ENCODE measurements around the gene UPK1A.
"Not testable (repeated sequence)": the region's sequence is repeated elsewhere in the genome, so short reads cannot be mapped to it uniquely, and the experiment has no call there.

UPK1A gene

DNA sequence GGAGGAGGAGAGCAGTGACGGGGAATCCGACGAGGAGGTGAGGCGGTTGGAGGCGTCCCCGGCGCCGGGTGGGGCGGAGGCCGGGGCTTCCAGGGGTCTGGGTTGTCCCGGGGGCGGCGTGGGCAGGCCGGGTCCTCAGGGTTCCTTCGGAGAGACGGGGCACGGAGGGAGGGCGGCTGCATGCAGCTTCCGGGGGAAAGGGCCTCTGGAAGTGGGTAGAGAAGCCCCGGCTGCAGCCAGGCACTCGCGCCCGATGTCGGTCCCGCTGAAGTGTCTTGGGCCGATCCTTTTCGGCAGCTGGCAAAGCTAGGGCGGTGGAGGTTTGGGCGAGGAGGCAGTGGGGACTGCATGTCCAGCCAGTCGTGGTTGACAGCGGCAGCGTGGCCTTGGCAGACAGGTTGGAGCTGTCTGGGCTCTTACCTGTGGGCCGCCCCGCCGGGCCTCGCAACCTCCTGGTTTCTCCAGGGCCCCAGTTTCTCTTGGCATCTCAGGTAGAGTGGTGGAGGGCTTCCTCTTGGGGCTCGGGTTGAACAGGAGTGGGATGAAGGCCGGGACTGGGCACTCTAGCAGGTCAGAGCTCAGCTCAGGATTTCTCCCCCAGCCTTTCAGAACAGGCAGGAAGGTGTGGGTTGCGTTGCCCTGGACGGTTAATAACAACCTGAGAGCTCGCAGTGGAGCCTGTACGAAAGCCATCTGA, 52.2 kb downstream of the UPK1A start:
- peak; percentile 30 for DNase-seq

DNA sequence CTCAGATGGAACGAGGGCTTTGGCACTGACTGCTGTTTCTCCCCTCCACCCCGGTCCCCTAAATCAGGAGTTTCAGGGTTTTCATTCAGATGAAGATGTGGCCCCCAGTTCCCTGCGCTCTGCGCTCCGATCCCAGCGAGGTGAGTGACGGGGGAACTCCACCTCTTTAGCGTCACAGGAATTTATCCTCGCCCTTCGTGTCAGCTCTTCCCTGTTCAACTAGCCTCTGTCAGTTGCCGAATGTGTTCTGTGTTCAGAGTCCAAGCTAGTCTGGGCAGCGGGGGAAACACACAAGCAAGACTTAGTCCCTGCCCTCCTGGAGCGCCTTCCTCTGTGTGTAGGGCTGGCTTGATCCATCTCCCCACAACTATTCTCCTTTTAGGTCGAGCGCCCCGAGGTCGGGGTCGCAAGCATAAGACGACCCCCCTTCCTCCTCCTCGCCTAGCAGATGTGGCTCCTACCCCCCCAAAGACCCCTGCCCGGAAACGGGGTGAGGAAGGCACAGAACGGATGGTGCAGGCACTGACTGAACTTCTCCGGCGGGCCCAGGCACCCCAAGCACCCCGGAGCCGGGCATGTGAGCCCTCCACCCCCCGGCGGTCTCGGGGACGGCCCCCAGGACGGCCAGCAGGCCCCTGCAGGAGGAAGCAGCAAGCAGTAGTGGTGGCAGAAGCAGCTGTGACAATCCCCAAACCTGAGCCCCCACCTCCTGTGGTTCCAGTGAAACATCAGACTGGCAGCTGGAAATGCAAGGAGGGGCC, 53.3 kb downstream of the UPK1A start:
- no peak for DNase-seq

DNA sequence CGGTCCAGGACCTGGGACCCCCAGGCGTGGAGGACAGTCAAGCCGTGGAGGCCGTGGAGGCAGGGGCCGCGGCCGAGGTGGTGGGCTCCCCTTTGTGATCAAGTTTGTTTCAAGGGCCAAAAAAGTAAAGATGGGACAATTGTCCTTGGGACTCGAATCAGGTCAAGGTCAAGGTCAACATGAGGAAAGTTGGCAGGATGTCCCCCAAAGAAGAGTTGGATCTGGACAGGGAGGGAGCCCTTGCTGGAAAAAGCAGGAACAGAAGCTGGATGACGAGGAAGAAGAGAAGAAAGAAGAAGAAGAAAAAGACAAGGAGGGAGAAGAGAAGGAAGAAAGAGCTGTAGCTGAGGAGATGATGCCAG, 53.8 kb downstream of the UPK1A start:
- DNase-seq = no peak

DNA sequence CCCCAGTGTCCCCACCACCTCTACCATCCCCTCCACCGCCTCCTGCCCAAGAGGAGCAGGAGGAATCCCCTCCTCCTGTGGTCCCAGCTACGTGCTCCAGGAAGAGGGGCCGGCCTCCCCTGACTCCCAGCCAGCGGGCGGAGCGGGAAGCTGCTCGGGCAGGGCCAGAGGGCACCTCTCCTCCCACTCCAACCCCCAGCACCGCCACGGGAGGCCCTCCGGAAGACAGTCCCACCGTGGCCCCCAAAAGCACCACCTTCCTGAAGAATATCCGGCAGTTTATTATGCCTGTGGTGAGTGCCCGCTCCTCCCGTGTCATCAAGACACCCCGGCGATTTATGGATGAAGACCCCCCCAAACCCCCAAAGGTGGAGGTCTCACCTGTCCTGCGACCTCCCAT, 54.3 kb downstream of the UPK1A start:
- no peak for DNase-seq

DNA sequence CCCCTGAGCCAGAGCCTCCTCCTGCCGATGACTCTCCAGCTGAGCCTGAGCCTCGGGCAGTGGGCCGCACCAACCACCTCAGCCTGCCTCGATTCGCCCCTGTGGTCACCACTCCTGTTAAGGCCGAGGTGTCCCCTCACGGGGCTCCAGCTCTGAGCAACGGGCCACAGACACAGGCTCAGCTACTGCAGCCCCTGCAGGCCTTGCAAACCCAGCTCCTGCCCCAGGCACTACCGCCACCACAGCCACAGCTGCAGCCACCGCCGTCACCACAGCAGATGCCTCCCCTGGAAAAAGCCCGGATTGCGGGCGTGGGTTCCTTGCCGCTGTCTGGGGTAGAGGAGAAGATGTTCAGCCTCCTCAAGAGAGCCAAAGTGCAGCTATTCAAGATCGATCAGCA, 55.1 kb downstream of the UPK1A start:
- no peak for DNase-seq

DNA sequence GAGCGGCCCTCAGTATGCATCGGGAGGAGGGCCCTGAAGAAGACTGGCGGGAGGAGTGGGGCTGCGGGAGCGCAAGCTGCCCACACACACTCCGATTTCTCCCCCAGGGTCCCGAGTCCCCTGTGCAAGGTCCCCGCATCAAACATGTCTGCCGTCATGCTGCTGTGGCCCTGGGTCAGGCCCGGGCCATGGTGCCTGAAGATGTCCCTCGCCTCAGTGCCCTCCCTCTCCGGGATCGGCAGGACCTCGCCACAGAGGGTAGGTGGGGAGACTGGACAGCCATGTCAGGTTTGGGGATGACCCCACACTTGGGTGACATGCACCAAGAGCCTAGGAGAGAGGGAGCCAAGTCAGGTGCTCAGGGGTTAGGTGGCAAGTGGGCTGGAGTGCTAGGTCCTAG, 56.1 kb downstream of the UPK1A start:
- DNase-seq = no peak

DNA sequence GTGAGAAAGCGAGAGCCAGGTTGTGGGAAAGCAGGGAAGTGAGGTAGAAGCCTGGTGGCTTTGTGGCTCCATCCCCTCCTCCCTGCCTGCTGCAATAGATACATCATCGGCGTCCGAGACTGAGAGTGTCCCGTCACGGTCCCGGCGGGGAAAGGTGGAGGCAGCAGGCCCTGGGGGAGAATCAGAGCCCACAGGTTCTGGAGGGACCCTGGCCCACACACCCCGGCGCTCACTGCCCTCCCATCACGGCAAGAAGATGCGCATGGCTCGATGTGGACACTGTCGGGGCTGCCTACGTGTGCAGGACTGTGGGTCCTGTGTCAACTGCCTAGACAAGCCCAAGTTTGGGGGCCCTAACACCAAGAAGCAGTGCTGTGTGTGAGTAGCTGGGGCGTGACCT, 56.6 kb downstream of the UPK1A start:
- DNase-seq = no peak

DNA sequence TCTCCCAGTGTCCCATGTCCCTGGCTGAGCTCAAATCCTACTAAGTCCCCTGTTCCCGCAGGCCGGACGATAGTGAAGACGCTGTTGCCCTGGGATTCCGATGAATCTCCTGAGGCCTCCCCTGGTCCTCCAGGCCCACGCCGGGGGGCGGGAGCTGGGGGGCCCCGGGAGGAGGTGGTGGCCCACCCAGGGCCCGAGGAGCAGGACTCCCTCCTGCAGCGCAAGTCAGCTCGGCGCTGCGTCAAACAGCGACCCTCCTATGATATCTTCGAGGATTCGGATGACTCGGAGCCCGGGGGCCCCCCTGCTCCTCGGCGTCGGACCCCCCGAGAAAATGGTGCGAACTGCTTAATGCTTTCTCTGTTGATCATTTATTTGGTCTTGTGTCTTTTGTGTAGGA, 57.4 kb downstream of the UPK1A start:
- no peak for DNase-seq

DNA sequence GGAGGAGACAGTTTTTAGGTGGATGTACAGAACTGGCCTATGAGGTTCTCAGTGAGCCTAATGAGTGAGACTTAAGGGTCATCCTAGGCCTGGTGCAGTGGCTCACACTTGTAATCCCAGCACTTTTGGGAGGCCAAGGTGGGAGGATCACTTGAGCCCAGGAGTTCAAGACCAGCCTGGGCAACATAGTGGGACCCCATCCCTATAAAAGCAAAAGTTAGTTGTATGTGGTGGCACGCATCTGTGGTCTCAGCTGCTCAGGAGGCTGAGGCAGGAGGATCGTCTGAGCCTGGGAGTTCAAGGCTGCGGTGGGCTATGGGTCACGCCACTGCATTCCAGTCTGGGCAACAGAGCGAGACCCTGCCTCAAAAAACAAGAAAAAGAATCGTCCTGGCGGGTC, 57.8 kb downstream of the UPK1A start:
- not testable (repeated sequence) for DNase-seq

DNA sequence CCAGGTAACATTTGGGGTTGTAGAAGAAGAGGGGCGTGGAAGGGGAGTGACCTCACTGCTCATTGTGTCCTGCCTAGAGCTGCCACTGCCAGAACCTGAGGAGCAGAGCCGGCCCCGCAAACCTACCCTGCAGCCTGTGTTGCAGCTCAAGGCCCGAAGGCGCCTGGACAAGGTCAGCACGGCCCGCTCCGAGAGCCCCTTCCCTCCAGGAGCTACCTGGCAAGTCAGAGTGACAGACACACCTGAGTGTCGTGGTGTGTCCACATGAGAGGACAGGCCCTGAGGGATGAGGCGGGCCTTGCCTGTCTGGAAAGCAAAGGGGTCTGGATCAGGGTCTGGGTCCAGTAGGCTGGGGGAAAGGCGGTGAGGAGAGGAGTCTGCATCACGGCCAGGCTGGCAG, 58.2 kb downstream of the UPK1A start:
- no peak for DNase-seq

DNA sequence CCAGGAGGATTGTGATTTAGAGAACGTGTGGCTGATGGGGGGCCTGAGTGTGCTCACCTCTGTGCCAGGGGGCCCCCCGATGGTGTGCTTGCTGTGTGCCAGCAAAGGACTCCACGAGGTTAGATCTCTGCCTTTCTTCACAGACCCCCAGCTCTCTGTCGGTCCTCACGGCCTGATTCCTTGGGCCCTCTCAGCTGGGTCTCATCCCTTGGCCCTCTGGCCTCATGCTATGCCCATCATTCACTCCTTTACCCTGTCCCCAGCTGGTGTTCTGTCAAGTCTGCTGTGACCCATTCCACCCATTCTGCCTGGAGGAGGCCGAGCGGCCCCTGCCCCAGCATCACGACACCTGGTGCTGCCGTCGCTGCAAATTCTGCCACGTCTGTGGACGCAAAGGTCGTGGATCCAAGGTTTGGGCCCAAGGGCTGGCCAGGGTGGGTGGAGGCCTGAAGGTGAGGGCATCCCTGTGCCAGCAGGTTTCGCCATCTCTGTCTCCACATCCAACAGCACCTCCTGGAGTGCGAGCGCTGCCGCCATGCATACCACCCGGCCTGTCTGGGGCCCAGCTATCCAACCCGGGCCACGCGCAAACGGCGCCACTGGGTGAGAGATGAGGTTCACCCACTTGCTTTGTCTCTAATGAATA, 59.0 kb downstream of the UPK1A start:
- no peak for DNase-seq

DNA sequence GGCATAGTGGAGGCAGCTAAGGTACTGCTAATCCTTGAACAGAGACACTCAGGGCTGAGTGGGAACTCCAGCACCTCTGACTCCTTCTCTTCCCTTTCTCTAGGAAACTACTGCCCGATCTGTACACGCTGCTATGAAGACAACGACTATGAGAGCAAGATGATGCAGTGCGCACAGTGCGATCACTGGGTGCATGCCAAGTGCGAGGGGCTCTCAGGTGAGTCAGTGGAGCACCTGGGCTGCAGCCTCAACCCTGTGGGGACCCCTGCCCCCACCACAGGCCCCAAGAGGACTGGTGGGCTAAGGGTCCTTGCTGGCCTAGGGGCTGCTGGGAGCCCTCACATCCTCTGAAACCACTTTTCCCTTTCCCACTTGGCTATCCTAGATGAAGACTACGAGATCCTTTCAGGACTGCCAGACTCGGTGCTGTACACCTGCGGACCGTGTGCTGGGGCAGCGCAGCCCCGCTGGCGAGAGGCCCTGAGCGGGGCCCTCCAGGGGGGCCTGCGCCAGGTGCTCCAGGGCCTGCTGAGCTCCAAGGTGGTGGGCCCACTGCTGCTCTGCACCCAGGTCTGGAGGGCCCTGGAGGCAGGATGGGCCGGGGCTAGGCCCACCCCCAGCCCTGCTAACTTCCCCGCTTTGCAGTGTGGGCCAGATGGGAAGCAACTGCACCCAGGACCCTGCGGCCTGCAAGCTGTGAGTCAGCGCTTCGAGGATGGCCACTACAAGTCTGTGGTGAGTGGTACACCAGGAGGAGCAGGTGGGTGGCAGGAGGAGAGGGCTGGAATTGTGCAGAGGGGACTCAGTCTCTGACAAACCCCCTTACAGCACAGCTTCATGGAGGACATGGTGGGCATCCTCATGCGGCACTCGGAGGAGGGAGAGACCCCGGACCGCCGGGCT, 61.0 kb downstream of the UPK1A start:
- no peak for DNase-seq

Measured in RPMI8226 (cell line).